HG03460 (cell line): ENCODE results near the gene BCL2L12.
"Not testable (repeated sequence)": the region's sequence is repeated elsewhere in the genome, so short reads cannot be mapped to it uniquely, and the experiment has no call there.

Experiments used
- ATAC-seq: cut with Tn5 transposase; IDR thresholded peaks from one replicate; pipeline ENCODE4 v1.9.1; 2021; ENCODE audit not compliant: unreplicated experiment

BCL2L12 gene

DNA sequence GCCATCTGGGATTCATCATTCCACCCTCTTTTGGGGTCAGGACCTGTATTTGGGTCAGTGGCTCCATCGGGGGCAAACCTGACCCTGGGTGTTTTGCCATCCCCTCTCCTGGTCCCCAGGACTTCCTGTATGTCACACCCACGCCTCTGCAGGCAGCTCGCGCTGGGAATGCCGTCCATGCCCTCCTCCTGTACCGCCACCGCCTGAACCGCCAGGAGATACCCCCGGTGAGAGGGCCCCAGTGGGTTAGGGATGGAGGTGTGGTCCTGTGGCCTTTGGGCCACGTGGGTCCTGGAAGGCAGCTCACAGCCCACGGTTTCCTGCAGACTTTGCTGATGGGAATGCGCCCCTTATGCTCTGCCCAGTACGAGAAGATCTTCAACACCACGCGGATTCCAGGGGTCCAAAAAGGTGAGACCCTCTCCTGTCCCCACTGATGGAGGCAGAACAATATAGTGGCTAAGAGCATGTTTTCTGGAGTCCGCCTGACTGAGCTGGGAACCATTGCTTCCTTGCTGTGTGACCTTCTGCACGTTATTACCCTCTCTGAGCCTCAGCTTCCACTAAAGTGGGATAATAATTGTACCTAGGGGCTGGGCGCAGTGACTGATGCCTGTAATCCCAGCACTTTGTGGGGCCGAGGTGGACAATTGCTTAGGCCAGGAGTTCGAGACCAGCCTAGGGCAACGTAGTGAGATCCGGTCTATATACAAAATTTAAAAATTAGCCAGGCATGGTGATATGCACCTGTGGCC is 39.3 kb downstream of the BCL2L12 start:
- no peak for ATAC-seq

DNA sequence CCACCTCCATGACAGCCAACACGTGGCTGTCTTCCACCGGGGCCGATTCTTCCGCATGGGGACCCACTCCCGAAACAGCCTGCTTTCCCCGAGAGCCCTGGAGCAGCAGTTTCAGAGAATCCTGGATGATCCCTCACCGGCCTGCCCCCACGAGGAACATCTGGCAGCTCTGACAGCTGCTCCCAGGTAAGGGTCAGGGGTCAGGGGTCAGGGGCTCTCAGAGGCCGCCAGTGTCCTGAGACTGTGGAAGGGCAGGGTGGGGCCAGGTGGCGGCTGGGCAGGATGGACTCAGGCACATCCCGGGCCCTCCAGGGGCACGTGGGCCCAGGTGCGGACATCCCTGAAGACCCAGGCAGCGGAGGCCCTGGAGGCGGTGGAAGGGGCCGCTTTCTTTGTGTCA is 40.2 kb downstream of the BCL2L12 start:
- ATAC-seq = no peak

DNA sequence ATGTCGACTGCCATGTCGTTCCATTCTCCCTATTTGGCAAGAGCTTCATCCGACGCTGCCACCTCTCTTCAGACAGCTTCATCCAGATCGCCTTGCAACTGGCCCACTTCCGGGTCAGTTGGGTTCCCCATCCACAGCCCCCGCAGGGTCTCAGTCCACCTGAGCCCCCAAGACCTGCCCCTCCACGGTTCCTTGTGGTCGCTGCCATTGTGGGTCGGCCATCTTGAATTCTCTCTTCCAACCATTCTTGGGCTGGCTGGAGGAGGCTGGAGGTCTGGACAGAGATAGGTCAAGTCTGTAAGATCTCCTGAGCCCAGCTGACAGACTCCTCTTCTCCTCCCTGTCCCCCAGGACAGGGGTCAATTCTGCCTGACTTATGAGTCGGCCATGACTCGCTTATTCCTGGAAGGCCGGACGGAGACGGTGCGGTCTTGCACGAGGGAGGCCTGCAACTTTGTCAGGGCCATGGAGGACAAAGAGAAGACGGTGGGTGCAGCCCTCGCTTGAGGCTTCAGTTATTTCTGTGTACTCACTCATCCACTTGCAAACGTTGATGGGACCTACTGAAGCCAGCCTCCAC is 44.7 kb downstream of the BCL2L12 start:
- no peak for ATAC-seq

DNA sequence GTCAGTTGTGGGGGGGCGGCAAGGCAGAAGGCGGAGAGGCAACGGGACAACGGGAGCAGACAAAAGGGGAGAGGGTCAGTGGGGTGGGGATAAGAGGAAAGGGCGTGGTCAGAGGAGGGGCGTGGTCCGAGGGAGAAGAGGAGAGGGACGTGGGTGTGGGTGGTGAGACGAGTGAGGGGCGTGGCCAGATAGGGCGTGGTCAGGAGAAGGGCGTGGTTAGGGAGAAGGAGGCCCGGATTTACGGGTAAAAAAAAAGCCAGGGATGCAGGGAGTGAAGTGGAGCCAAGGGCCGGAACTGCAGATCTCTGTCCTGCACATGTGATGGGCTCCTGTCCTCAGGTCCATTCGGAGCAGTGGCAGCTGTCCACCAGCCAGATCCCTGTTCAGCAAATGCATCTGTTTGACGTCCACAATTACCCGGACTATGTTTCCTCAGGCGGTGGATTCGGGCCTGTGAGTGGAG is 46.7 kb downstream of the BCL2L12 start:
- no peak for ATAC-seq

- no peak for ATAC-seq
Measured at GRCh38 chr19:49713236-49713845, 47.6 kb downstream of the BCL2L12 start.

DNA sequence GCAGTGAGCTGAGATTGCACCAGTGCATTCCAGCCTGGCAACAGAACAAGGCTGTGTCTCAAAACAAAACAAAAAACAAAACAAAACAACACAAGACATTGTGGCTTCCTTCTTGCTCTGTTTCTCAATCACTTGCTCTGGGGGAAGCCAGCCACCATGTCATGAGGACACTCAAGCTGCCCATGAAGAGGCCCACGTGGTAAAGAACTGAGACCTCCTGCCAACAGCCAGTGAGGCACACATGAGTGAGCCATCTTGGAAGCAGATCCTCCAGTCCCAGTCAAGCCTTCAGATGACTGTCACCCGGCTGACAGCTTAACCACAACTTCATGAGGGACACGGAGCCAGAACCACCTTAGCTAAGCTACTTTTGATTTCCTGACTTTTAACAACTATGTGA is 50.4 kb downstream of the BCL2L12 start:
- no peak for ATAC-seq

DNA sequence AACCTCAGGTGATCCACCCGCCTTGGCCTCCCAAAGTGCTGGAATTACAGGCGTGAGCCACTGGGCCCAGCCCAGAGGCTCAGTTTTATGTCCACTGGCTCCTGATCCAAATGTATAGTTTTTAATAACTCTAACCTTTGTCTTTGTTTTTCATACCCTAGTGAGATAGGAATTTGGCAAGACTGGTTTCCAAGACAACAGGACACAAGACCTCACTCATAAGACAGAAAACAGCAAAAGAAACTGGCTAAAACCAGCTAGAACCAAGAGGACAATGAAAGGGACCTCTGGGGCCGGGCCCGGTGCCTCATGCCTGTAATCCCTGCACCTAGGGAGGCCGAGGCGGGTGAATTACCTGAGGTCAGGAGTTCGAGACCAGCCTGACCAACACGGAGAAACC is 52.8 kb downstream of the BCL2L12 start:
- ATAC-seq = no peak

- ATAC-seq = no peak
Measured at GRCh38 chr19:49718991-49719390, 53.3 kb downstream of the BCL2L12 start.

DNA sequence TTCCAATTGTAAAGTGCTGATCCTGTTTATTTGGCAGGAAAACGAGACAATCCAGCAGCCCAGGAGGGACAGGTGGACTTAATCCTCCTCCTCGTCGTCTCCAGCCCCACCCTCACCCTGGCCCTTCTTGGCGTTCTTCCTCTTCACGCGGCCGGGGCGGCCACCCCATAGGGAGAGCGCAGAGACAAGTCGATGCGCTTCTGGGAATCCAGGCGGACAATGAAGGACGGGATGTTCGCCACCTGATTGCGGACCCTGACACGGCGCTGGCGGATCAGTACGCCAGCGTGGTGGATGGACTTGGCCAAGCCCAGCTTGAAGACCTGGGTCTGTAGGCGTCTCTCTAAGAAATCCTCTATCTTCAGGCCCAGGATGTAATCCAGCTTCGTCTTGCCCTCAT is 53.7 kb downstream of the BCL2L12 start:
- ATAC-seq = not testable (repeated sequence)
